Bronchial epithelial cell (primary cell): ENCODE data around the gene MAP4K3. TPM values are rescaled to one million over a fixed set of nuclear protein-coding genes. Genes with fewer than 3 reads are reported as not detected.
A peak's percentile ranks its signal among the peaks of the same experiment; 100 is the strongest.

Source experiments
- DNase-seq: peaks from one replicate; pipeline ENCODE4 v3.0.0-alpha.2; 2010; ENCODE audit warnings: low read depth
- FAIRE-seq: peaks from 2 replicates; lab custom pipeline; 2011; peaks lifted over from hg19 to GRCh38; lab: Jason Lieb, UNC
- H3K27me3 ChIP-seq: 2 replicates; pipeline ENCODE4 v1.5.1; 2011; ENCODE audit warnings: low read length; ENCODE audit not compliant: control insufficient read depth, insufficient read depth
- H3K36me3 ChIP-seq: 2 replicates; pipeline ENCODE4 v1.5.1; 2011; ENCODE audit warnings: low read length; ENCODE audit not compliant: control insufficient read depth, insufficient read depth
- H3K4me3 ChIP-seq: 2 replicates; pipeline ENCODE4 v1.5.1; 2011; ENCODE audit warnings: mild to moderate bottlenecking, low read depth, low read length, control low read depth
- CTCF ChIP-seq: IDR thresholded peaks from 2 replicates; pipeline ENCODE4 v1.5.1; 2011; ENCODE audit warnings: mild to moderate bottlenecking, moderate library complexity, low read length, control low read depth, inconsistent platforms; ENCODE audit not compliant: insufficient read depth, severe bottlenecking
- total RNA-seq: library from RNA; depleted of rRNA; stranded (reverse); fragments of >200 nt; gene quantifications from 2 replicates; pipeline ENCODE4 v1.2.1, GENCODE V29; 2014

The MAP4K3 gene
- total RNA-seq, 1 donor from 2014 or later: 19.7 TPM

- H3K36me3 ChIP-seq: no peaks in the 10 kb centered on the region
- no peak for TF ChIP-seq CTCF
- H3K4me3 ChIP-seq: no peak overlapping the region
- DNase-seq (no peak), FAIRE-seq (no peak)
- no peaks in the 10 kb centered on the region for H3K27me3 ChIP-seq
These were observed 3.4 kb downstream of the MAP4K3 start for GRCh38 chr2:39433586-39434195.

GRCh38 chr2:39432701-39433100, 4.4 kb downstream of the MAP4K3 start:
- DNase-seq: no peak
- no peak for FAIRE-seq
- Histone ChIP-seq H3K4me3 (no peak overlapping the region), H3K36me3 (no peaks in the 10 kb centered on the region), H3K27me3 (no peaks in the 10 kb centered on the region)
- TF ChIP-seq CTCF: no peak

GRCh38 chr2:39431592-39432316, 5.3 kb downstream of the MAP4K3 start:
- Histone ChIP-seq H3K27me3 (no peaks in the 10 kb centered on the region), H3K4me3 (no peak overlapping the region), H3K36me3 (no peaks in the 10 kb centered on the region)
- DNase-seq: peak; percentile 42
- TF ChIP-seq CTCF: no peak
- FAIRE-seq: no peak

GRCh38 chr2:39429746-39430145, 7.3 kb downstream of the MAP4K3 start:
- peak; percentile 32 for DNase-seq
- H3K36me3 ChIP-seq: no peaks in the 10 kb centered on the region
- H3K4me3 ChIP-seq: no peak overlapping the region
- H3K27me3 ChIP-seq: no peaks in the 10 kb centered on the region
- no peak for FAIRE-seq
- no peak for TF ChIP-seq CTCF

GRCh38 chr2:39424951-39425350, 12.1 kb downstream of the MAP4K3 start:
- no peak for DNase-seq
- no peaks in the 10 kb centered on the region for H3K36me3 ChIP-seq
- FAIRE-seq: no peak
- H3K4me3 ChIP-seq: no peak overlapping the region
- TF ChIP-seq CTCF: no peak
- no peaks in the 10 kb centered on the region for H3K27me3 ChIP-seq
